IPS-18c (cell line): Measurements from ENCODE around the gene EXOC6.
"Not testable (repeated sequence)": the region's sequence is repeated elsewhere in the genome, so short reads cannot be mapped to it uniquely, and the experiment has no call there.

Source experiments
- H3K4me3 ChIP-seq: 2 replicates; pipeline ENCODE4 v1.7.0; 2013; ENCODE audit warnings: low read depth, mild to moderate bottlenecking, low read length, moderate library complexity; ENCODE audit not compliant: insufficient read depth
- H3K9me3 ChIP-seq: one replicate; pipeline ENCODE4 v1.6.1; 2013; ENCODE audit warnings: mild to moderate bottlenecking, low read length, moderate library complexity; ENCODE audit not compliant: control insufficient read depth, insufficient read depth

EXOC6 gene

DNA sequence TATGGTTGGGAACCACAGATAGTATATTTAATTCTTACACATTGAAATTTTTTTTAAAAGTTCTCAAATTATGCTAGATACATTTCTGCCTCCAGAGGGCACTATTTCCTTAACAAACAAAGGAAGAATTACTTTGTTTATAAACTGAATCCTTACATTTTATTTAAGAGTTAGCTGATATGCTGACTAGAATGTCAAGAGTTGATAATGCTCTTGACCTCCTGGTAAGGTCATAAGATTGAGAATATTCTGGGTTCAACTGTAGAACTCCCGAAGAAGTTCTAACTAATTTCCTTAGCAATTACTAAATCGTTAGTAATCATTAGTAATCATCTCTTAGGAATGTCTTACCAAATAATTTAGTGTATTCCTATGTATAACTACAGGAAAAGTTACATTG, 117.0 kb downstream of the EXOC6 start:
- H3K4me3 ChIP-seq = no peak overlapping the region

DNA sequence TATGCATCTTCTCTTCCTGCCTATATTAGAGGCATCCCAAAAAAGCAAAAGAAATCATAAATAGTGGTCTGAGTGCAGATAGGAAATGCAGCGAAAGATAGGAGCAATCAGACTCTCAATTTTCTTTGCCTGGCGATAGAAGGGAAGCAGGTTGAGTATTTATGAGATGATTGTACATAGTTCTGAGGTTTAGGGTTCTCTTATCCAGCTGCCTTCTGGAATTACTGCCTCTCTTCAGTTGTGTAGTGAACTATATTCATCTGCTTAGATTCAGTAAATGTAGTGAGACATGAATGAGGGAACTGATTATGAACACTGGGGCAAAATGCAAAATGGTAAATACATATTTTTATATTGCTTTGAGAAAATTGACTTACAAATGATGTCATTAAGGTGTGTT, 119.3 kb downstream of the EXOC6 start:
- Histone ChIP-seq H3K9me3 (peaks cover 4% of the 10 kb centered on the region), H3K4me3 (no peak overlapping the region)

More for the DNA sequence above, 117.0 kb downstream of the EXOC6 start:
- H3K9me3 ChIP-seq = no peaks in the 10 kb centered on the region

GRCh38 chr10:92969151-92969550, 120.8 kb downstream of the EXOC6 start:
- Histone ChIP-seq H3K9me3 (peaks cover 4% of the 10 kb centered on the region), H3K4me3 (no peak overlapping the region)

GRCh38 chr10:92970301-92971070, 122.2 kb downstream of the EXOC6 start:
- H3K4me3 ChIP-seq = no peak overlapping the region

DNA sequence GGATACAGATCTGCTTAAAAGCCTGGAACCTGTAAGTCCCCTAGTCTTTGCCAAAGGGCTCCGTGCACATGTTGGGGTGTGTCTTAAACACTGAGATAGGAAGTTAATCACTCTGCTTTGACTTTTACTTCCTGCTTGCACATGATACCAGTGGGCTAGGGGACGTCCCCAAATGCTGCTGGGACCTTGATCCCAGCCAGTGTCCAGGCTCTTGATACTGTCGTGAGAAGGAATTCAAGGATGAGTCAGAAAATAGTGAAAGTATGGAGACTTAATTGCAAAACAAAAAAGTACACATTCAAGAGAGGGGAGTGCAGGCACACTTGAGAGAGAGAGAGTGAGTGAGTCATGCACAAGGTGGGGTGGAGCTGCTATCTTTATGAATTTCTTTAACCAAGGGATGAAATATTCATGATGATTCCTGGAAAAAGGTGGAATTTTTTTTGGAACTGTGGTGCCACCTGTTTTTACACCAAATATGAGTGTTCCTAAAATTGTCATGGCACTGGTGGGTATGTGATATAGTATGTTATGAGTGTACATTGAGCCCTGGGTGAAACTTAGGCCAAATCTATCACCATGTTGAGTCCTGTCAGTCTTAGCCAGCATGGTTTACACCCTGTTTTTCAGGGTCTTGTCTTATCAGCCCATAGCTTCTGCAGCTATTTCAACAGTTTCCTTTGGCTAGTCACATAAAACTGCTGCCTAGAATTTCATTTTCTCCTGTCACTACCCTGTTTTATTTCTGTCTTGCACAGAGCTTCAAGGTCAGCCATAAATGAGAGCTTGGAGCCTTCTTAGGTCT, 123.9 kb downstream of the EXOC6 start:
- no peak overlapping the region for H3K4me3 ChIP-seq

More at GRCh38 chr10:92970301-92971070, 122.2 kb downstream of the EXOC6 start:
- peaks cover 4% of the 10 kb centered on the region for H3K9me3 ChIP-seq

DNA sequence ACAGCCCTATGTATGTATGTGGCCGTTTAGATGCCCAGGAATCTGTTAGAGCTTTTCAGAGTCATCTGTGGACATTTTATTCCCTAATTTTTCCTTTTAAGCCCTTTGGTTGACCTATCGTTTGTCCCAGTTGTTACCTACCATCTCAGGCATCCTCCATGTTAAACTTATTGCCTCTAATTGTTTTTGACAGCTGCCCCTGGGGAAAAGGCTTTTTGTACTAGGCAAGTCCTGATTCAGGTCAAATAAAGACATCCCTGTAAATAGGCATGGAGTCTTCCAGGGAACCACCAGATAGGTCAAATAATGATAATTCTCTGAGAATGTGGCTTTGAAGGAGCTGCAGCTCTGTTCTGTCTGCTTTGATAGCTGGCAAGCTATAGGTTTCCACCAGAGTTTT, 124.6 kb downstream of the EXOC6 start:
- no peak overlapping the region for H3K4me3 ChIP-seq

More for the DNA sequence above, 123.9 kb downstream of the EXOC6 start:
- H3K9me3 ChIP-seq = peaks cover 4% of the 10 kb centered on the region

GRCh38 chr10:92976278-92976677, 128.0 kb downstream of the EXOC6 start:
- H3K4me3 ChIP-seq = not testable (repeated sequence)

More for the DNA sequence above, 124.6 kb downstream of the EXOC6 start:
- peaks cover 4% of the 10 kb centered on the region for H3K9me3 ChIP-seq

GRCh38 chr10:92989250-92989649, 140.9 kb downstream of the EXOC6 start:
- Histone ChIP-seq H3K4me3 (no peak overlapping the region), H3K9me3 (no peaks in the 10 kb centered on the region)

More at GRCh38 chr10:92976278-92976677, 128.0 kb downstream of the EXOC6 start:
- not testable (repeated sequence) for H3K9me3 ChIP-seq

- Histone ChIP-seq H3K4me3 (no peak overlapping the region), H3K9me3 (no peaks in the 10 kb centered on the region)
Observed at GRCh38 chr10:92990615-92991014, 142.3 kb downstream of the EXOC6 start.

DNA sequence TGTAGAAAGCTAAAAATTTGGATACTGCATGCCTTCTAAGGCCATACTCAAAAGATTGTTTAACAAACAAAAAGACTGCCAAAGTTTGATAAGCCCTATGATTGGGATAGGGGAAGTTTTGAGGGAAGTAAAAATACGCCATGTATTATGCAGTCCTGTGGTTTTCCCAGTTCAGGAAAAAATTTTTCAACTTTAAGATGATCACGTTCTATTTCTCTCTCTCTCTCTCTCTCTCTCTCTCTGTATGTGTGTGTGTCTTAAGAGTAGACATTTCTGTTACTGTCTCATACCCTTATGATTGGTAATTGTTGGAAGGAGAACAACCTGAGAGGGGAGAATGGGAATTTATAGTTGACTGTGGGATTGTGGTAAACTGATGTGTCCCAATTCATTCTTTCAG, 143.2 kb downstream of the EXOC6 start:
- Histone ChIP-seq H3K9me3 (no peaks in the 10 kb centered on the region), H3K4me3 (no peak overlapping the region)

- Histone ChIP-seq H3K9me3 (no peaks in the 10 kb centered on the region), H3K4me3 (no peak overlapping the region)
Observed at GRCh38 chr10:92993699-92994272, 145.5 kb downstream of the EXOC6 start.

DNA sequence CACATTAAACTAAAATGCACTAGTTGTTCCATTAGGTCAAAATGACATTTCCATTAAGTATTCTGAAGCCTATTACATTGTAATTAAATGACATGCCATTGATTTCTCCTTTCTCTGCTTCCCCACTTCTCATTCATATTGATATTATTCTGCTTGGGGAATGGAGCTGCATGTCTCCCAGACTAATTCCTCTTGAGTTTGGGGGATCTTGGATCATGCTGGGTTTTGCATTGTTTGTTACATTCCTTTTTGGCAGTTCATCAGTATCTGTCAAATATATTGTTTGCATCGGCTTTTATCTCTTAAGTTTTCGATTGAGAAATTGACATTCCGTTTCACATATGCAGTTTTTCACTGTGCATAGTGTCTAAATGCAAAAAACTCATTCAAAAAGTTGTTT, 147.2 kb downstream of the EXOC6 start:
- H3K4me3 ChIP-seq = no peak overlapping the region
- H3K9me3 ChIP-seq = no peaks in the 10 kb centered on the region

- no peaks in the 10 kb centered on the region for H3K9me3 ChIP-seq
- H3K4me3 ChIP-seq = no peak overlapping the region
Observed at GRCh38 chr10:92997620-92998019, 149.3 kb downstream of the EXOC6 start.

DNA sequence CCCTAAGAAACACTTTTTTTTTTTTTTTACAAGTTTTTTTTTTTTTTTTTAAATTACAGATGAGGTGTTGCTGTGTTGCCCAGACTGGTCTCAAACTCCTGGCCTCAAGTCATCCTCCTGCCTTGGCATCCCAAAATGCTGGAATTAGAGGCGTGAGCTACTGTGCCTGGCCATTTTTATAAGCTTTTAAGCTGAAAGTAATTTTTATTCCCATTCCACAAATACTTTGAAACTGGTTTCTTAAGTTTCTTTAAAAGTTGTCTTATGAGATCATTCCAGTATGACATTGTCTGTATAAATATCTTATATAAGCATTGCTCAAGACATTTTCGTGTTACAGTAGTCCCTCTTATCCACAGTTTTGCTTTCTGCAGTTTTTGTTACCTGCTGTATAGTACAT, 150.9 kb downstream of the EXOC6 start:
- no peak overlapping the region for H3K4me3 ChIP-seq
- H3K9me3 ChIP-seq = no peaks in the 10 kb centered on the region

GRCh38 chr10:93006435-93007039, 158.2 kb downstream of the EXOC6 start:
- no peak overlapping the region for H3K4me3 ChIP-seq
- H3K9me3 ChIP-seq = no peaks in the 10 kb centered on the region

DNA sequence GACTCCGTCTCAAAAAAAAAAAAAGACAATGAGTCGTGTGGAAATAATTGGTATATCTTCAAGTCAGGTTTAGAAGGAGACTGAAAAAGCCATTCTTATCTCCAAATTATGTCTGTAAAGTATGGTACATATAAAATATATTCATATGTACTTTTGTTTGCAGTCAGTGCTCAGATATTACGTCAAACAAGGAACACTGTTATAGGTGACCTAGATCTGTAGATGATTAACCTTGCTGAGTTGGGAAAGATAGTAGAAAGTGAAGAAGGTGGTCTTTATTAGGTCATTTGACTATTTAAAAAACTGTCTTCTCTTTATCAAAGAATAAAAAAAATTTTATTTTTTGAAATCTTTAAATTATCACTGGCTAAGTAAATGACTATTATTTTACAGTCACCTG, 167.4 kb downstream of the EXOC6 start:
- H3K4me3 ChIP-seq = no peak overlapping the region
- no peaks in the 10 kb centered on the region for H3K9me3 ChIP-seq

DNA sequence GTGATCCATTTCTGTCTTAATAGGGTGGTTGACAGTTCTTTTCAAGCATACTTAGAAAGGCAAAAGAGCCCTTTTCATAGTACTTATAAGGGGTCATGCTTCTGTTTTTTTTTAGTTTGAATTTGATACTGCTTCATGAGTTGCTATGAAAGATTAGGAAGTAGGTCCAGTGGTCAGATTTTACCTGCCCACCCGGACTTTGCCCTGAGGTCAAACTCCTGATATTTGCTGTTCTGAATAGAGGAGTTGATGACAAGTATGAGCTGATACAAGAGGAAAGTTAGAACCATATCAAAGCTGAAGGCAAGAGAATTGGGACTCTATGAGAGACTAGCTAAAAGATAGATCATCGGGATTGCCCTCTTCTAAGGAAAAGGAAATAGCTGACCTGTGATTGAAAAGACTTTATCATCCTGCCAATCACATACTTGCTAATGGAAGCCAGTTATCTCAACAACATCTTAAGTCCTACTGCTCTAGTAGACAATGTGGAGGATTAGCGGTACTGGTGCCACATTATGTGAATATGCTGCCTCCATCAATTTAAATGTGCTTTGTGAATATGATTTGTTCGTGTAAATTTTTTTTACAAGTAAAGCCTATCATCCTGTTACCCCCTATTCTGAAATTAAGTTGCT, 174.8 kb downstream of the EXOC6 start:
- H3K4me3 ChIP-seq = no peak overlapping the region
- H3K9me3 ChIP-seq = no peaks in the 10 kb centered on the region
